Activated CD4-positive, alpha-beta T cell treated with anti-CD3 and anti-CD28 coated beads for 4 hours (primary cell): ENCODE data around the gene MPHOSPH6.
"Not testable (repeated sequence)": the region's sequence is repeated elsewhere in the genome, so short reads cannot be mapped to it uniquely, and the experiment has no call there.

ENCODE experiments used
- DNase-seq, 2 donors: peaks; one replicate each; pipeline ENCODE4 v3.0.0-alpha.2; 2020

The MPHOSPH6 gene

DNA sequence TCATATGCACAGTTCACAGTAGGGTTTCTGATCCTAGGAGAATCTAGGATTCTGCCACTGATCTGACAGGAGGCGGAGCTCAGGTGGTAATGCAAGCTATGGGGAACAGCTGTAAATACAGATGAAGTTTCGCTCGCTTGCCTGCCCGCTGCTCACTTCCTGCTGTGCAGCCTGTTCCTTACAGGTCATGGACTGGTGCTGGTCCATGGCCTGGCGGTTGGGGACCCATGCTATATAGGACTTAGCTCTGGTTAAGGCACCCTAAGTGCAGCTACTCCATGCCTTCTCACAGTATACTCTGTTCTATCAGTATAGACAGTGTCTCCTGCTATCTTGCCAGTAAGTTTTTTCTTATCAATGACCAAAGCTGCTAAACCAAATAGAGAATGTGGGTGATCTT lies 2.4 kb downstream of the MPHOSPH6 start:
- DNase-seq: no peak

GRCh38 chr16:82160226-82160625 lies 9.8 kb downstream of the MPHOSPH6 start:
- no peak for DNase-seq

GRCh38 chr16:82157836-82158235 lies 12.2 kb downstream of the MPHOSPH6 start:
- DNase-seq: no peak

- DNase-seq: no peak
Measured at GRCh38 chr16:82157534-82157812, 12.6 kb downstream of the MPHOSPH6 start.

- no peak for DNase-seq
Measured at GRCh38 chr16:82156761-82157533, 13.1 kb downstream of the MPHOSPH6 start.

DNA sequence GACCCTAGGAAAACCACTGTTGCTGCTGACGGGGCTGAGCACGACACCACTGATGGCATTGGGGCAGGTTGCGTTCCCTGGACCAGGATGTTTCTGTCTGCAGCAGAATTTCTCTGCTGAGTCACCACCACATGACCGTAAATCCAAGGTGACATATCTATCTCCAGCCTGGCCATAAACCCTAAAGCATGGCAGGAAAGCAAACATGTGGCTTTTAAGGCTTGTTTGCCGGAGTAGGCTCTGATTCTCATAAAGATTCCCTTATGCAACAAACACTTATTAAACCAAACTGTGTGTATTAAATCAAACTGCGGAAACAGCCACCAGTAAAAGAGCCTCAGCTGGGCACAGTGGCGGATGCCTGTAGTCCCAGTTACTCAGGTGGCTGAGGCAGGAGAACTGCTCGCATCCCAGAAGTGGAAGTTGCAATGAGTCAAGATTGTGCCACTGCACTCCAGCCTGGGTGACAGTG lies 17.3 kb downstream of the MPHOSPH6 start:
- DNase-seq: no peak

DNA sequence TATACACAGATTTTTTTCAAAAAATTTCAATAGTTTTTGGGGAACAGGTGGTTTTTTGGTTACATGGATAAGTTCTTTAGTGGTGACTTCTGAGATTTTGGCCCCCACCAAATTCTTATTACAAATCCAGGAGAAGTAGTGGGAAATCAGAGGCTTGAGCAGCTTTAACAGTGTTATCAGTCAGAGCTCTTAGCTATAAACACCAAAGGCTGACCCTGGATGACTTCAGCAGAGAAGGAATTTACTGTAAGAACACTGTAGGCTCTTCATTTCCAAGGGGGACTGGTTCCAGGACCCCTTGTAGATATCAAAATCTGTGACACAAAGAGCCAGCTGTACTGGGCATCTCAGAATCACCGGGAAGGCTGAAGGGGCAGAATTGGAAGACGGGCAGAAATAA lies 17.8 kb downstream of the MPHOSPH6 start:
- DNase-seq: no peak

DNA sequence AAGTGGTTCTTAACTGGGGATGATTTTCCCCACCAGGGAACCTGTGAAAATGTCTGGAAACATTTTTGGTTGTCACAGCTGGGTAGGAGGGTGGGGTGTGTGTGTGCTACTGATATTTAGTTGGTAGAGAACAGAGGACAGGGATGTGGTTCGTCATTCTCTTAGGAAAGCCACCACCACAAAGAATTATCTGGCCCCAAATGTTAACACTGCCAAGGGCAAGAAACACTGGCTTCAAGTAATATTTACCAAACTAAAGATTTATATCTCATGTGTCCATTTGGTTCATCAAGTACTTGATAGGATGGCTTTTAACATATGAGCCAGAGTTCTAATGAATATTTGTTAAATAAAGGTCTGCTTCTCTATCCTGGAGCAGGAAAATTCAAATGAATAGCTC lies 19.5 kb downstream of the MPHOSPH6 start:
- DNase-seq: no peak

- no peak for DNase-seq
Measured at GRCh38 chr16:82149536-82149935, 20.5 kb downstream of the MPHOSPH6 start.

- no peak for DNase-seq
Measured at GRCh38 chr16:82147546-82147945, 22.5 kb downstream of the MPHOSPH6 start.

DNA sequence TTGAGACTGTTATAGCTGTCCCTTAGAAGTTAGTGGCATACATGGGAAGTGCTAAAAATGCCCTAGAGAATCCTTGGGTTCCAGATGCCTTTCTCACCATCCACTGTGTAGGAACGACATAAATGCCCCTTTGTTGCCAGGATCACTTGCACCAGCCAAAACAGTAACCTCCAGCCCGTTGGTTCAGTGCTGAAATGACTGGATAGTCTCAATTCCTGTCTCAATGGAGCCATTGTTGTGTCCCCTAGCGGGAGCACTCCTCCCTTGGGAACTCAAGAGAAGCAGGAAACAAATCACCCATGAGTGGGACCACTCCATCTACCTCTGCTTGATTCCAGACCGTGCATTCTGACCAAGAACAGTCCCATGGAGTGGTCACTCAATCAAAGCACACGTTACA lies 23.1 kb downstream of the MPHOSPH6 start:
- DNase-seq: no peak

DNA sequence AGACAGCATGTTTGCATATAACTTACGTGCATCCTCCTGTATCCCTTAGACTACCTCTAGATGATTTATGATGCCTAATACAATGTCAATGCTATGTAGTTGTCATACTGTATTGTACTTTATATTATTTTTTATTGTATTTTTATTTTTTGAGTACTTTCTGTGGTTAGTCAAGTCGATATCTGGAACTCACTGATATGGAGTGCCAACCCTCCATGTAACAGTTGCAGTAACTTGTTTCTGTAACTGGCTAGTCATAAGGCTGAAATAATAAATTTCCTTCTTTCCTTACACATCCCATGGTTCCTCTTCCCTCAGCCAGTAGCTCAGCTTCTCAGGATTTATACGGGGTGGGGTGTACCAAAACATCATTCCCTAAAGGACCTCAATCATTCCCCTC lies 23.5 kb downstream of the MPHOSPH6 start:
- DNase-seq: no peak

- DNase-seq: not testable (repeated sequence)
Measured at GRCh38 chr16:82139286-82139571, 30.8 kb downstream of the MPHOSPH6 start.

DNA sequence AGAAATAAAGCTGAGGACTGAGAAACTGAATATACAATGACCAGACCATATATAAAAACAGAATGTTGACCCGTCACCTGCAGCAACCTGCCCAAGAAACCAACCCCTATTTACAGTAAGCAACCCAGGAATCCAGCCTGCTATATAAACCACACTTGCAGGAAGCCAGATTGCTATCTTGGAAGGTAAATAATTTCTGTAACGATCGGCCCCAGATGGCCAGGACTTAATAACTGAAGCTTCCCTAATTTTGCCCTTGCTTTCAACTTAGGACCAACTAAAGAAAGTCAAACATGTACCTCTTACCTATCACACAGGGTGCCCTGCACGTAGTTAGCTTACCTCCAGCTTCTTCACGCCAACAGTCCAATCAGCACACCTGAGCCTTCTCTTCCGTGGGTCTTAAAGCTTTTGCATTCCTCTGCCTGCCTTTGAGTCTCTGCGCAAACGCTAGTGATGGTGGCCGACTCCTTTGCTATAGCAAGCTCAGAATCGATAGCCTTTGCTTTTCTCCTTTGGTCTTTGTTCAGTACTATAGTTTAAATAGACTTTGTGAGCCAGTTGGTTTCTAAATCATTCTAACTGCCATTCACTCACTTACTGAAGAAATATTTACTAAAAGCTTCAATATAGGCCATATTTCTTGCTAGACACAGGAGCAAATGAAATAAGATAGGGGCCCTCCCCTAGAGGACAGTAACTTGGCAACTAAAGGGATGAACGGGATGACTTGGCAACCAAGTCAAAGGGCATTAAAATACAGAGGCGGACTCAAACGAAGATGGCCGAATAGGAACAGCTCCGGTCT lies 31.3 kb downstream of the MPHOSPH6 start:
- no peak for DNase-seq

DNA sequence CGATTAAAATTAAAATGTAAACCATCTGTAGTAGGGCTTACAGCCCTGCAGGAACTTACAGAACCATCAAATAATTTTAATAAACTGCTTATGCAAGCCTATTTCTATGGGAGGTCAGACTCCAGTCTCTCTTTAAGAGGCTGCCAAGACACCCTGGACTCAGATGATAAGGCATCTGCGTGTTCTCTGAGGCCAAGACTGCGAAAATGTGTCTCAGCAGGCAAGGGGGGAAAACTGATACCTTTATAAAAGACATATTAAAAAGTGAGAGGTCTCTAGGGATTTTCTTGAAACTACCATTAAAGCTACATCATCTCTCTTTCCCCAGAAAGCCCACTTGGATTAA lies 32.2 kb downstream of the MPHOSPH6 start:
- no peak for DNase-seq

- no peak for DNase-seq
Measured at GRCh38 chr16:82136956-82137821, 32.8 kb downstream of the MPHOSPH6 start.

- DNase-seq: no peak
Measured at GRCh38 chr16:82135844-82136243, 34.2 kb downstream of the MPHOSPH6 start.

DNA sequence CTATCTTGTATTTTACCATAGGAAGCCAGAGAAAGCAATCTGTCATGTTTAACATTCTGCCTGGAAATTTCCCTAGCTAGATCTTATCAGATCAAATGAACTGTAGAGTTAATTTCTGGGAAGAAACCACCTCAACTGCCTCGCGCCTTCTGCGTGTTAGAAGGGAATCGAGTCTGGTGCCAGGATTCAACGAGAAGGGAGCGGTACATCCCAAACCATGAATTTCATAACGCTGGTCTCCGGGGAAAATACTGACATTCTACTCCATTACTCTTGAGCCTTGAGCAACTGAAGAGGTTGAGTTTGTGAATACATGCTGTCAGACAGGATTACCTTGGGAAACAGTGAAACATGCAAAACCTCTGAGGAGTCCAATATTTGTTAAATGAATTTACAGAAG lies 35.2 kb downstream of the MPHOSPH6 start:
- DNase-seq: no peak

GRCh38 chr16:82133798-82134197 lies 36.2 kb downstream of the MPHOSPH6 start:
- no peak for DNase-seq

- no peak for DNase-seq
Measured at GRCh38 chr16:82129881-82130280, 40.1 kb downstream of the MPHOSPH6 start.

DNA sequence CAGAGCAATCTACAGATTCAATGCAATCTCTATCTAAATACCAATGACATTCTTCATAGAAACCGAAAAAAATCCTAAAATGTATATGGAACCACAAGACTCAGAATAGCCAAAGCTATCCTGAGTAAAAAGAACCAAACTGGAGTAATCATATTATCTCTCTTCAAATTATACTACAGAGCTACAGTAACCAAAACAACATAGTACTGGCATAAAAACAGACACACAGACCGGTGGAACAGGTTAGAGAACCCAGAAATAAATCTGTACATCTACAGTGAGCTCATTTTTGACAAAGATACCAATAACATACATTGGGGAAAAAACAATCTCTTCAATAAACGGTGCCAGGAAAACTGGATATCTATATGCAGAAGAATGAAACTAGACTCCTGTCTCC lies 45.4 kb downstream of the MPHOSPH6 start:
- no peak for DNase-seq

DNA sequence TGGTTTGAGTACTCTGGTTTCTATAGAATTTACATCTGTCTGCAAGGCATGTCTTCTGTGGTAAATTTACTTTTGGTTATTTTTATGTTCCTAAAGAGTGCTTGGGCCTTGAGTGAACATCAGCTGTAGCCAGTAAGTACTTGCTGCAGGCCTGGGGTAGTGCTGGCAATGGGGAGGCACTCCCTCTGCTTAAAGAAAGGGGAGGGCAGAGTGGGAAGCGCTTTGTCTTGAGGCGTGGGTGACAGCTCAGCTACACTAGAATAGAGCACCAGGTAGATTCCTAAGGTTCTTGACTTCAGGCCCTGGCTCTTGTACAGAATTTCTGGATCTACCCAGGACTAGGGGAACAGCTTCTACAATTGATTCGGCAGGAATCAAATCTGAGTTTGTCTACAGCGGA lies 50.6 kb downstream of the MPHOSPH6 start:
- DNase-seq: no peak

GRCh38 chr16:82118749-82119148 lies 51.3 kb downstream of the MPHOSPH6 start:
- no peak for DNase-seq

DNA sequence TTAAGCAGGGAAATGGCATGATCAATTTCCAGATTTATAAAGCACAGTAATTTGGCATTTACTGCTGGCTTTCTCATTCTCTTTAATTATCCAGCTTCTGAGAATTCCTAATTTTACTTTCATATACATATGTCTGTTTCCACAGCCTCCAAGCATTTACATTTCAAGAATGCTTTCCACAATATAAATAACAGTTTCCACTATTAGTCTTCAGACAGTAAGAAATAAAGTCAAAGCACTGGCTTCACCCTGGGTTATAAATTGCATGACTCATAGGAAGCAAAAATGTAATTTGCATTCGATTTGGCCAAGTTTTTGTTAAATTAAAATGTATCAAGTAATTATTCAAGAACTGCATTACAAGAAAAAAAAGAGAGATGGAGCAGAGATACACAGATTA lies 53.5 kb downstream of the MPHOSPH6 start:
- no peak for DNase-seq
